Hematopoietic multipotent progenitor cell treated with erythropoietin and hydrocortisone succinate and interleukin-3 and kit ligand, for 4 days (in vitro differentiated cells): ENCODE measurements around the gene NTN4.
"Not testable (repeated sequence)": the region's sequence is repeated elsewhere in the genome, so short reads cannot be mapped to it uniquely, and the experiment has no call there.

Experiments
- DNase-seq: peaks from one replicate; pipeline ENCODE4 v3.0.0-alpha.2; 2015

Gene NTN4

DNA sequence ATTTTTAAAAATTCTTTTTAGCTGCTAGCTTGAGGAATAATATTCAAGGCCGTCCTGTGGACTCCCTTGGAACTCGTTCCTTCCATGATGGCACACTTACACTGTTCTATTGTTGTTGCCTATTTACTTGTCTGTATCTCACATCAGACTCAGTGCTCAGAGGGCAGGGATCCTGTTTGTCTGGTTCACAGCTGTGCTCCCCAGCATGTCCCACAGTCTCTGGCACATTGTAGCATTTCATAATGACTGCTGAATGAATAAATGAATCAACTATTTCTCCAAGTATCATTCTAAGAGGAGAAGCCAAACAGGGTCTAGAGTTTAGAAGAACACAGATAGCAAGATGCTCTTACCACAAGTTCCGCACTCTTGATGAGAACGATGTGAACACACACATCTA, 48.0 kb downstream of the NTN4 start:
- DNase-seq = no peak

DNA sequence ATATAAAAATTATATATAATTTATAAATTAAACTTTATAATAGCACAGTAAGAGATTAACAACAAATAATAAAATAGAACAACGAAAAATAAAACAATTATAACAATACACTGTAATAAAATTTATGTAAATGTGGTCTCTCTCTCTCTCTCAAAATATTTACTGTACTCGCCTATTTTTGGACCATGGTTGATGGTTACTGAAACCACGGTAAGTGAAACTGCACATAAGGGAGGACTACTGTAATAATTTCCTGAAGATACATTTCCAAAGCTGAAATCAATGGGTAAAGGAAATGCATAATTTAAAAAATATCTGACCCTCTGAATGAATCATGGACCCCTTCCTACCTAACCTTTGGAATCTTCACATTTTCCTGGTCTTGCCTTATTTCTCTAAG, 48.9 kb downstream of the NTN4 start:
- no peak for DNase-seq

DNA sequence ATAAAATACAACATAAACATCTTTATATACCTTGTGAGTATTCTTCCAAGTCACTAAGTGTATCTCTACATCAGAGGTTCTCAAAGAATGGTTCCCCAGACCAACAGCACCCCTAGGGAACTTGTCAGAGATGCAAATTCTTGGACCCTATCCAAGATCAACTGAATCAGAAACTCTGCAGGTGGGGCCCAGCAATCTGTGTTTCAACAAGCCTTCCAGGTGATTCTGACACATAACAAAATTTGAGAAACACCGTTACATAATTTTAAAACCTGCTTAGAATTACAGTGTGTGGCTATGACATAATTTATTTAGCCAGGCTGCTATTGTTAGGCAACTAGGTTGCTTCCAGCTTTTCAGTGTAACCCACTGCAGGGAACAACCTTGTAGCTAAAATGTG, 49.8 kb downstream of the NTN4 start:
- DNase-seq = no peak

DNA sequence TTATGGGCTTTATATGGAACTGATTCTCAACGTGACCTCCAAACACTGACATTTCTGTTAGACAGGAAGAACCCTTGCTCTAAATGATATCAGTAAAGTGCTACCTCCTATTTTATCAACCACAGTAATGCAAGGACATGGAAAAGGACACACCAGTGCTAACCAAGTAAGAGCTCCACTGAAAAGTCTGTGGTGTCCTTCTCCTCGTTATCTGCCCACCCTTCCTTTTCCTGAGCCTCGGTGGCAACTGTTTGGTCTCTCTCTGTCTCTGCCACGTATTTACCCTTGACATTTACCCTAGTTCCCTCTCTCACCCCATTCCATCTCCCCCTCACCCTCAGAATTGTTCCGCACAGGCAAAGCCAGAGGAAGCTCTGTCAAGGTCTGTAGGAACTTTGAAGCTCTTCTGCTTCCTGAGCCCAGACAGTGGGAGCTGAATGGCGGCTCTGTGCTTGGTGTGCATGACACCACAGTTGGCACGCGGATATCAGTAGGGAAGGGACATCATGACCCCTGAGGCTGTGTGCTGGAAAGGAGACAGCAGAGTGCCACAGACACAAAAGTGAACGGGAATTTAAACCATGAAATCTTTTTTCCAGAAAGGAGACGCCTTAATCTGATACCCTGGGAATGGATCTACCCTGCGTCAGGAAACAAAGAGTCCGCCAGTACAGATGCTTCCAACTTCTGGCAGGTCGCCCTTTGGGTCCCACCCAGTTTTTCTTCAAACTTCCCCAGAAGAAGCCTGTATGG, 50.8 kb downstream of the NTN4 start:
- DNase-seq = peak; percentile 18

DNA sequence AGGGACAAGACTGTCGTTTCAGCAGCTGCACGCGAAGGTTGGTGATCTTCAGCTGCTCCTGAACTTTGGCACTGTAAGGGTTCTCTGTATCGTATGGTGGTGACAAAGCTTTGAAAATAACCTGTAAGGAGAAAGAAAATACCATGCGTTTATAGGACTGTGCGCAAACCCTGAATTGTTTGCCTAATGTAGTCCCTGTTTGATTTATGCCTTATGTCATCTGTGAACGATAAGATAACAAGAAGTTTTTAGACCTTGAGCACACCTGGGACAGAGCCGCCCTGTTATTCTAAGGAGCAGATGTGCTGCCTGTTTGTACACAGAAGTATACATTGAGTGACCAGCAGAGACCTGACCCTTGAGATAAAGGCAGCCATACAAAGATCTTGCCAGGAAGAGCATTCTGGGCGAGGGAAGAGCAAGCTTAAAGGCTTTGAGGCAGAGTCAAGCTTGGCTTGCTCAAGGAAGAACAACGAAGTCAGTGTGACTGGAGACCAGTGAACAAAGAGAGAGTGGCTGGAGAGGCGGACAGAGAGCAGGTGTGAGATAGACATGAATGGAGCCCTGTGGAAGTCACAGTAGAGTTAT, 52.4 kb downstream of the NTN4 start:
- no peak for DNase-seq

DNA sequence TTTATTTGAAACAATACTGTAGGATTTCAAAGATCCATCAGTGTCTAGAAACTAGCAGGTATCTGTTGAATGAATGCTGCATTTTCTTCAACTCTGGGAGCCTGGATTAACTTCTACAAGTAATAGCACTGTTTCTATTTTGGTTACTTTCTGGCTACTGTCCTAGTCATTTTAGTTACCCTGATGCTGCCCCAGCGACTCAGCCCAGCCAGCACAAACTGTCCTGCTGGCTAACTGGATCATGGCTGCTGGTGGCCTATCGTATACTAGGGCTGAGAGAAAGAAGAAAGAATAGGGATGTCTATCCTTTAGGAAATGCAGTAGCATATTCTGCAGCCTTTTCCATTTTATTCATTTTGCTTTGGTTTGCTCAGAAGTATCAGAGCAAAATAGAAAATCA, 53.9 kb downstream of the NTN4 start:
- DNase-seq = no peak

DNA sequence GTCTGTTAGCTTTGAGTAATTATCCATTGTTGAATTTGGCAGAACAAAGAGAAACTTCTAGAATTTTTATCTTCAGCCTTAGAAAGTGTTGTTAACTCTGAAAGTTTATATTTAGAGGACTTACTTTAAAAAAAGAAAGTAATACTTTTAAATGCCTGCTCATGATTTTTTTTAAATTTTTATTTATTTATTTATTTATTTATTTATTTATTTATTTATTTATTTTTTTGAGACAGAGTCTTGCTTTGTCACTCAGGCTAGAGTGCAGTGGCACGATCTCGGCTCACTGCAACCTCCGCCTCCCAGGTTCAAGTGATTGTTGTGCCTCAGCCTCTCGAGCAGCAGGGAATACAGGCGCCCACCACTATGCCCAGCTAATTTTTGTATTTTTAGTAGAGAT, 54.8 kb downstream of the NTN4 start:
- not testable (repeated sequence) for DNase-seq

DNA sequence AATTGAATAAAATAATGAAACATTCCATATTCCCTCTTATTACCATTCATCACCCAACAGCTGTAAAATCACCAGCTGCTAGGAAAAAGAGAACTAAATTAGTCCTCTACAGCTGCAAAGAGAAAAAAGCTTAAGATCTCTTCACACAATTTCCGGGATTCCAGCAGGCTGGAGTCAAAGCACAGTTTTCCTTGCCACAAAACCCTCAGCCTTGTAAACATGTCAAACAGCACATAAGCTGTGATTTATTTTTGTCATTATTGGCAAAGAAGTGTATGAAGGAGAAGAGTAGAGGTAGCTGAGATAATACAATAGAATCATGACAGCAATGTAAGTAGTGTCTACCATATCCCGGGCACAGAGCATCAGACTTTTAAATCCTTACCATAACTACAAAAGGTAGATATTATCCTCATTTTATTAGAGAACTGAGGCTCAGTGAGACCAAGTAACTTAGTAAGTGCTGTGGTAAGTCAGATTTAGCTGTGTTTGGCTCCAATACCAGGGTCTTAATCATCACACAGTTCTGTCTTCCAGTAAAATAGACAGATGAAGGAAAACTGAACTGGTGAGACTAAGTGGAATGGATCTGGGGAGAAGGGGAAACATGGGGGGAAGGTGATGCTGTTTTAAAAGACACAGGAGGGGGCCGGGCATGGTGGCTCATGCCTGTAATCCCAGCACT, 57.3 kb downstream of the NTN4 start:
- DNase-seq = no peak

DNA sequence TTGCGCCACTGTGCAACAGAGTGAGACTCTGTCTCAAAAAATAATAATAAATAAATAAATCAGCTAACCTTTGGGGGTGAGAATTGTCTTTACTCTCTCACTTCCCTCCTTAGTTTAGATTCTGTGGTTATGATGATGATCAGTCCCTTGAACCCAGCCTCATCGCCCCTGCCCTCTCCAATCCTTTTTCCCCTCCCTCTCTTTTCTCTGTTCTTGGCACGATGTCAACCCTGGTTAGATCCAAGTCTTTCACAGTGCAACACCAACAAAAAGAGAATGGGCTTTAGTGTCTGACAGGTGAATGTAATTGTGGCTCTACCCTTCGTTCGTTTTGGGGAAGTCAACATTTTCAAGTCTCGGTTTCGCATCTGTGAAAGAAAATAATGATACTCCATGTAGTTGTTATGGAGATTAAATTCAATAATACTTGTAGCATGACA, 59.0 kb downstream of the NTN4 start:
- DNase-seq = no peak

DNA sequence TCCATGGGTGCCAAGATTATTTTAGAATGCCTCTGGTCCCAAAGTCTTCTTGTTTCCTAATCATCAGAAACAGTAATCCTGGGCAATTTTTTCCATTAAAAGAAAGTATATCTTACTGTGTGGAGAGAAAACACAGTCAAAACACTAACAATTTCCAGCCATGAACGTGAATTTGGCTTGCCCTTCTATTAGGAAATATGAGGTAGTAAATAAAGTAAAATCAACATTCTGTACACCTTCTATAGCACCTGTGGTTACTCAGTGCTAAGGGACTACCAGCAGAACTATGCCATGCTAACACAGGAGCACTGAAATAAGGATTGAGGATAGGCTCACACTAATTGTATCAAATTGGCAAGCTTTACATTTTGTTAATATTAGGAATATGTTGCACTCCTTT, 60.1 kb downstream of the NTN4 start:
- no peak for DNase-seq

DNA sequence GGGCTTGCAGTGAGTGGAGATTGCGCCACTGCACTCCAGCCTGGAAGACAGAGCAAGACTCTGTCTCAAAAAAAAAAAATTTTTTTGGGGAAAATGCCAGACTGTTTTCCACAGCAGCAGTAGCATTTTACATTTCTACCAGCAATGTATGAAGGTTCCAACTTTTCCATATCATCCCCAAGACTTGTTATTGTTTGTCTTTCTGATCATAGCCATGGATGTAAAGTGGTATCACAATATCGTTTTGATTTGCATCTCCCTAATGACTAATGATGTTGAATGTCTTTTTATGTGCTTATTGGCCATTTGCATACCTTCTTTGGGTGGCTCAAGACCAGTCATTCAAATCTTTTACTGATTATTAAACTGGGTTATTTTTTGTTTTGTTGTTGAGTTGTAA, 63.7 kb downstream of the NTN4 start:
- no peak for DNase-seq

DNA sequence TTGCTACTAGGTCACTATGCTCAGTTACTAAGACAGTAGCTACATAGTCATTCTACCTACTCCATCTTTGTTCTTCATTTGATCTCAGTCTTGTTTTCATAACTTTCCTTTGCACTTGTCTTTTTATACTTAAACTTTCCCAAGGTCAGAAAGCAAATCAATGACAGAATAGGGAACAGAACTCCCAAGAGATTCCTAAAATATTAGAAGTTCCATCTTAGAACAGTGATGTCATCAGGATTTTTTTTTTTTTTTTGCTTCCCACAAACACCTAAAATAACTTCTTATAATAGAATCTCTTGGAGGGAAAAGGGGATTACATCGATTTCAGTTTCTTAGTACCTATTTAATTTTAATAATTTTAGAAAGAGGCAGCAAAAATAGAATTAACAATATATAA, 65.8 kb downstream of the NTN4 start:
- no peak for DNase-seq

DNA sequence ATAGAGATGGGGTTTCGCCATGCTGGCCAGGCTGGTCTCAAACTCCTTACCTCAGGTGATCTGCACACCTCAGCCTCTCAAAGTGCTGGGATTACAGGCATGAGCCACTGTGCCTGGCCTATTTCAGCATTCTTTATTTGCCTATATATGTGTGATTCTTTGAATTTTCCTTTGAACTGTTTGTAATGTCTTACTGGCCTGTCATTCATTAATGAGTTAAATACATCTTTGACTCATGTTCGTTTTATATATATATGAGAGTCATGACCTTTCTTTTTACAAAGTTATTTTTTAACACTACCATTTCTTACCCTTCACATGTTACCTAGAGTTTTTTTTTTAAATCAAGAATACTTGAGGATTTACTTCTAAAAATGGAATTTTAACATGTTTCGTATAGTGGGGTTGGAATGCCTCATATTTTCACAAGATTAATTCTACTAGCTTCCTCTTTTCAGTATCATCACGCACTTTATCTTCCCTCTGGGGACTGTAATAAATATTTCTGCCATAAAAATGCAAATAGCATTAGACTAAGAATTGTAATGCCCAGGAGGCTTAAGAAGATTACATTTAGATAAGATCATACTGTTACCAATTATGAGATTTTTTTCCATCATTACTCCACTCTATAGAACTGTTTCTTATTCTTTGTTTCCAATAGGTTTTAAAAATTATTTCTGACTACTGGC, 66.7 kb downstream of the NTN4 start:
- DNase-seq = peak; percentile 4

DNA sequence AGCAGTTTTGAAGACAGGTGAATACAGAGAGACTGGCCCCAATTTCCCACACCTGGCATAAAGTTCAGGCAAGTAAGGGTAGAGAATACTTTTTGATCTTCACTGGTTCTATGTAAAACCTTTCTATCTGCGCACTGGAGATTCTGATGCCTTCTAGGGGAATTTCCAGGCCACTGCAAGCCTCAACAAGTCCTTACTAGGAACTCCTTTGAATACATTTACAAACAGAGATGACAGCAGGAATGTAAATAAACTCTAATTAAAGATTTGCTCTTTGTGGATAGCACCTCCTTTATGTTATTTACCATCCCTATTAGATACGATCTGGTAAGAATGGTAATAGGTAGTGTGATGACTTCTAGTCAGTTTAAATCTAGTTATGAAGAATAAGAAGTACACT, 69.2 kb downstream of the NTN4 start:
- DNase-seq = peak; percentile 8

DNA sequence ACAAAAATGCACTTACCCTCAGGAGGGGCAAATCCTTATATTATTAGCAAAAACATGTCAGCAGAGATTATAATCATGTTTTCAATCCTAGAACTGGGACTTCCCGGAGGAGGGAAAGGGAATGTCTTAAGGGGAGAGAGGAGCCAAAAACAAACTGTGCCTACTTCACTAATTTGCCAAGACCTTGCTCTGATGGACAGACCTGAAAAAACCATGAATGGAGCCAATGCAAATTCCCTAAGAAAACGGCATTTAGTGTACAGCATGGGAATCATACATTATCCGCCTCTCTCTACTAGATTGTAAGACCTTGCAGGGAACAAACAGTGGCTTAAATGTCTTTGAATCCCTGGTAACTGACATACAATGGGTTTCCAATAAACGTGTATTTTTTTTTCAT, 70.4 kb downstream of the NTN4 start:
- DNase-seq = no peak

DNA sequence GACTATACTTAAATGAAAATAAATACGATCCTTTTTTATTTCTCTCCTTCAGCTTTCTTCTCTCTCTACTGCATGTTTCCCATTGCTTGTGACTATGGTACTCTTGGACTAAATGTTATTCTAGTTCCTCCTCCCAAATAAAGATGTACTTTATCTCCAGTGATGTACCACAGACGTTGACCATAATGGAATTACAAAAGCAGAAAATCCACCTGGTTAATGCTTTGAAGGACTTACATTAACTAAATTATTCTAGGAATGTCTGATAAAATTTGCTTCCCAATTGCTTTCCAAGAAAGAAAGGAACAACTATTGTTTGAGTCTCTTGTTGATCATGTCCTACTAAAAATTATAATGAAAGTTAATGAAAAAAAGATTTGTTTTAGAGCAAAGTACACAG, 71.8 kb downstream of the NTN4 start:
- no peak for DNase-seq

DNA sequence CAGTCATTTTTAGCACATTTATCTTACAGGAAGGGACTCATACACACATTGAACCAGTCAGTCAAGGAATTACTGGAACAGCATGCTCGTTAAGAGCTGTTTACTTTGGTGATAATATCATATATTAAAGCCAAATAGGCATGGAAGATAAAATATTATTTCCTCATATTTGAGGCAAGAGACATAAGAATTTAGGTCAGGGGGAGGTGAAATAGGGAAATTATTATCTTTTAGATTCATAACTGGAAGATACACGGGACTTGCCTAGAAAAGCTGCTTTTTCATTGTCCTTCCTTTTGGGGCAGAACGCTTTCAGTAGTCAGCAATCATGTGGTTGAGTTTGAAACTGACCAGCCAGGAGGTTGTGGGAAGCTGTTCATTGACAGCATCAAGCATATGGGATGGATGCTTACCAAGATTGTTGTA, 72.5 kb downstream of the NTN4 start:
- DNase-seq = no peak

DNA sequence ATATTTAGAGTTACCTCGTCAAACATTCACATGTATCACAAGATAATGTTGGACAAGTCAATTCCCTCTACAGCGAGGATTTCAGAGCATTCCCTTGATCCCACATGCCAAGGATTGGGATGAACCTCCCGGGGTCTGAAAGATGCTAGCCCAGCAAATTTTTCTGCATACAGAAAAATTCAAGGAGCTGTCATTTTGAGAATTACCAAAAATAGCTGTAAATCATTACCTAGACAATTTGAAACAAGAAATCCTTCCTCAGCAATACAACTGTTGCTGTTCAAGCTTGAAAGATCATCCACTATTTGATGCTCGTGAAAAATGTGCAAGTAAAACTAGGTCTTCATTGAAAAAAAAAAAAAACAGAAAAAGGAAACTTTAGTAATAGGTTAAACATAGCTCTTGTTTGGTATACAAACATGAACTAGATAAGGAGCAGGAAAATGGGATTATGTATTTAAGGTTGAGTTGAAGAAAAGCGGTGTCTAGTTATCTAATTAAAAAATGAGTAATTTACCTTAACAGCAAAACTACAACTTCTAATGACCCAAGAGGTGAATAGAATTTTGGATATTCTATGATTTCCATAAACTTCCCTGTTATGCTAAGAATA, 73.1 kb downstream of the NTN4 start:
- no peak for DNase-seq

DNA sequence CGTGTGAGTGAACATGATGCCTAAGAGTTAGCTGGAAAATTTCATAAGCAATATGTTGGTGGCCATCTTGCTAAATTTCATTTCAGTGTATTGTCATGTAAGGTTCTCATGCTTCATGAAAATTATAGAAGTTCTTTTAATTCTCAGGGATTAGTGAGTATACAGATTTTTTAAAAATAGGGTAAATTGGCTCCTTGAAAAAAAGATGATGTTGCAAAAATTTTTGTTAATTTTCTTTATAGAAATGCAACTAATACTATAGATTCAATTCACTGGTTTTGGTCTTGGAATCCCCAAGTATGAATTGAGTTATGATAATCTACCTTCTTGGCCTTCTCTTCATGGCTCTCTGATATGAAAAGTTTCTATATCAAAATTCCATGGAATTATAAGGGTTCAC, 75.4 kb downstream of the NTN4 start:
- no peak for DNase-seq

DNA sequence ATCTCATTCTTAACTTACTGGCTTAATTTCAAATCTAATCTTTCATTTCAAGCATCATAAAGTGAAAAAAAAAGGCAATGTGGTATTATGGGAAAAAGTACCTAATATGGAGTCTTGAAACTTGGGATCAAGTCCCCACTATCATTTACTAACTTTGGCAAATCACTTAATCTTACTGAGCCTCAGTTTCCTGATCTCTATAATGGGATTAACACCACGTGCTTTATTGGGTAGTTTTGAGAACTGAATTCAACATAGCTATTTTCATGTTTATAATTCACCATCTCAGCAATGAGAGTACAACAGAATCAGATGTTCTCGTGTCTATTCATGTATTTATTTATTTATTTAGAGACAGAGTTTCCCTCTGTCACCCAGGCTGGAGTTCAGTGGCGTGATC, 78.3 kb downstream of the NTN4 start:
- no peak for DNase-seq

DNA sequence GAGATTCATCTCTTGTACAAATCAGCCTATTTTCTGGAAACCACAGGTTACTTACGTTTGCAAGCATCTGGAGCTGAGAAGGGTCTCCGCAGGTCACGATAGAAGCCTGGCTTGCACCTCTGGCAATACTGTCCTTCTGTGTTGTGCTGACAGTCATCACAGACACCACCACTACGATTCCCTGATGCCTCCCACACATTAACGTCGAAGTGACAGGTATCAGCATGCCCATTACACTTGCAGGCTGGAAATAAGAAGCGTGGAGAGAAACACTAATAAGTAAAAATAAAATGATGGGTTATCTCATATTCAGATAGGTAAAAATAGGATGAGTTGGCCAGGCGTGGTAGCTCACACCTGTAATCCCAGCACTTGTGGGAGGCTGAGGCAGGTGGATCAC, 80.2 kb downstream of the NTN4 start:
- no peak for DNase-seq

DNA sequence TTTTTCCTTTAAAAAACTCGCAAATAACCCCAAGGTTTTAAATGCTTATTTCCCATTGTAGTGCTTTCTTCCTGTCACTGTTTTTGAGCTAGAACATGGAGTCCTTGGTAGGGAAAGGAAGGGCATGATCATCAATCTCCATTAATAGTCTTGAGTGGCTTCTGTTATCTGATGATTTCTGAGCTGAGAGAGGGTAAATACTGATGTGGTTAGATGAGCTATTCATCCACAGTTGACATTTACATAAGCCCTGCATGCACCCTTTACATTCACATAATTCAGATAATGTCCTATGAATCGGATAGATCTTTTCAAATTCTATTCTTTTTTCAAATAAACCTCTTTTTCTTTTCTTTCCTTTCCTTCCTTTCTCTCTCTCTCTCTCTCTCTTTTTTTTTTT, 81.4 kb downstream of the NTN4 start:
- DNase-seq = no peak

DNA sequence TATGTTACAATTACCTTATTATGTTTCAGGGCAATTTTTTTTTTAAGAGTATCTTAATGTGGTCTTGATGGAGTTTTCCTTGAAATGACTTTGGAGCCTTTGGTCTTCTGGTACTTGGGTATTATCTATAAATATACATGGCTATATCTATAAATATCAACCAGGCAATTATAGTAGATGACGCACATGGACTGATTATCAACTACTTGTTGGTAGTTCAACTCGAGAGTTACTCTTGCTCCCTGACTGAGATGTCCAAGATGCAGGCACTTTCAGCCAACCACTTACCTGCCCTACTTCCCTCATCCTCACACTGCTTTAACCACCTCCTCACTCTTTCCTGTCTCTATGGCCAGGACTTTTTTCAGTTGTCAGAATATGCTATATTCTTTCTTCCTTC, 85.4 kb downstream of the NTN4 start:
- DNase-seq = no peak
